HepG2 (cell line): Measurements from ENCODE around the gene MTG1. TPM values are rescaled to one million over a fixed set of nuclear protein-coding genes. Genes with fewer than 3 reads are reported as not detected.
A peak's percentile ranks its signal among the peaks of the same experiment; 100 is the strongest.

Experiments used
- ATF7-NPFF ChIP-seq: sonication (generic); formaldehyde crosslinking; IDR thresholded peaks from 2 replicates; pipeline ENCODE4 v1.8.1; 2023; ENCODE audit warnings: mild to moderate bottlenecking, low read depth, missing genetic modification reagents, moderate library complexity
- EEA1 ChIP-seq: sonication (generic); formaldehyde crosslinking; IDR thresholded peaks from 2 replicates; pipeline ENCODE4 v1.5.1; 2020; ENCODE audit warnings: mild to moderate bottlenecking, missing genetic modification reagents, borderline replicate concordance
- FLYWCH1 ChIP-seq: sonication (generic); formaldehyde crosslinking; IDR thresholded peaks from 2 replicates; pipeline ENCODE4 v1.8.1; 2023; ENCODE audit warnings: mild to moderate bottlenecking, missing genetic modification reagents
- FOSL2 ChIP-seq: sonication (generic); formaldehyde crosslinking; IDR thresholded peaks from 2 replicates; pipeline ENCODE4 v1.4.0; 2020; ENCODE audit warnings: missing genetic modification reagents
- KDM5A ChIP-seq: fragments of 200-600 bp; sonication (generic); IDR thresholded peaks from 2 replicates; pipeline ENCODE4 v1.7.0; 2018; ENCODE audit warnings: antibody characterized with exemption, mild to moderate bottlenecking, low read length, borderline replicate concordance
- KDM6A ChIP-seq: IDR thresholded peaks from 2 replicates; pipeline ENCODE4 v1.6.1; 2016; ENCODE audit warnings: low read depth
- NR2C2 ChIP-seq: sonication (generic); formaldehyde crosslinking; IDR thresholded peaks from 2 replicates; pipeline ENCODE4 v1.4.0; 2020; ENCODE audit warnings: missing genetic modification reagents, mild to moderate bottlenecking, moderate library complexity, borderline replicate concordance
- PTBP1 ChIP-seq: fragments of 200-400 bp; formaldehyde crosslinking; IDR thresholded peaks from 2 replicates; pipeline ENCODE4 v1.6.1; 2018; ENCODE audit warnings: low read length, low read depth; ENCODE audit not compliant: poor library complexity, severe bottlenecking
- THAP11 ChIP-seq: IDR thresholded peaks from 2 replicates; pipeline ENCODE4 v1.6.1; 2016; ENCODE audit warnings: missing biosample characterization, missing genetic modification reagents
- ZNF772 ChIP-seq: sonication (generic); formaldehyde crosslinking; IDR thresholded peaks from 2 replicates; pipeline ENCODE4 v1.5.0; 2020; ENCODE audit warnings: mild to moderate bottlenecking, missing genetic modification reagents
- ZNF83 ChIP-seq: sonication (generic); formaldehyde crosslinking; IDR thresholded peaks from 2 replicates; pipeline ENCODE4 v1.4.0; 2020; ENCODE audit warnings: missing genetic modification reagents, mild to moderate bottlenecking, borderline replicate concordance
- ZSCAN9 ChIP-seq: IDR thresholded peaks from 2 replicates; pipeline ENCODE4 v1.6.1; 2016; ENCODE audit warnings: borderline replicate concordance
- polyA plus RNA-seq, 8 experiments: library from polyadenylated mRNA; depleted of rRNA in 3 of 8; stranded (reverse) in 7 of 8; unstranded in 1 of 8; fragments of >200 nt; fragmentation: Illumina TruSeq in 4 of 8; extraction: Trizol in 4 of 8; gene quantifications; 2 replicates each; pipeline versions ENCODE4 v1.2.1 to v1.2.3, GENCODE V29; 2011 to 2016; ENCODE audit warnings: low read depth in 4 of 8, missing spikeins in 1 of 8, mixed read lengths in 1 of 8; ENCODE audit not compliant: insufficient read depth in 1 of 8
- total RNA-seq, 5 experiments: library from RNA; depleted of rRNA; stranded (reverse); fragments of >200 nt; fragmentation: Illumina TruSeq; extraction: Trizol; gene quantifications; 2 replicates each; pipeline ENCODE4 v1.2.3, GENCODE V29; 2016; ENCODE audit warnings: low read depth in 1 of 5
- TF ChIP-seq, protein P1 (sequence below): sonication (generic); formaldehyde crosslinking; IDR thresholded peaks from 2 replicates; pipeline ENCODE4 v1.9.0; 2022; ENCODE audit warnings: low read depth, missing genetic modification reagents
- TF ChIP-seq, protein P2 (sequence below): sonication (generic); formaldehyde crosslinking; IDR thresholded peaks from 2 replicates; pipeline ENCODE4 v1.8.0; 2022; ENCODE audit warnings: missing genetic modification reagents, mild to moderate bottlenecking, borderline replicate concordance
- TF ChIP-seq, protein P3 (sequence below): sonication (generic); formaldehyde crosslinking; IDR thresholded peaks from 2 replicates; pipeline ENCODE4 v1.5.0; 2020; ENCODE audit warnings: mild to moderate bottlenecking, missing genetic modification reagents, borderline replicate concordance
- TF ChIP-seq, protein P4 (sequence below): IDR thresholded peaks from 2 replicates; pipeline ENCODE4 v1.6.1; 2016; ENCODE audit warnings: missing genetic modification reagents, missing compliant biosample characterization
- TF ChIP-seq, protein P5 (sequence below): sonication (generic); formaldehyde crosslinking; IDR thresholded peaks from 2 replicates; pipeline ENCODE4 v1.4.0; 2020; ENCODE audit warnings: mild to moderate bottlenecking, missing genetic modification reagents
- TF ChIP-seq, protein P6 (sequence below): IDR thresholded peaks from 2 replicates; pipeline ENCODE4 v1.4.0; 2020; ENCODE audit warnings: mild to moderate bottlenecking, missing genetic modification reagents

The MTG1 gene
- total and polyA plus RNA-seq, 2 of the 13 experiments (the other 11 are each of a cell fraction or from before 2014, with no cell fraction given) = 42.0 to 103 TPM

DNA sequence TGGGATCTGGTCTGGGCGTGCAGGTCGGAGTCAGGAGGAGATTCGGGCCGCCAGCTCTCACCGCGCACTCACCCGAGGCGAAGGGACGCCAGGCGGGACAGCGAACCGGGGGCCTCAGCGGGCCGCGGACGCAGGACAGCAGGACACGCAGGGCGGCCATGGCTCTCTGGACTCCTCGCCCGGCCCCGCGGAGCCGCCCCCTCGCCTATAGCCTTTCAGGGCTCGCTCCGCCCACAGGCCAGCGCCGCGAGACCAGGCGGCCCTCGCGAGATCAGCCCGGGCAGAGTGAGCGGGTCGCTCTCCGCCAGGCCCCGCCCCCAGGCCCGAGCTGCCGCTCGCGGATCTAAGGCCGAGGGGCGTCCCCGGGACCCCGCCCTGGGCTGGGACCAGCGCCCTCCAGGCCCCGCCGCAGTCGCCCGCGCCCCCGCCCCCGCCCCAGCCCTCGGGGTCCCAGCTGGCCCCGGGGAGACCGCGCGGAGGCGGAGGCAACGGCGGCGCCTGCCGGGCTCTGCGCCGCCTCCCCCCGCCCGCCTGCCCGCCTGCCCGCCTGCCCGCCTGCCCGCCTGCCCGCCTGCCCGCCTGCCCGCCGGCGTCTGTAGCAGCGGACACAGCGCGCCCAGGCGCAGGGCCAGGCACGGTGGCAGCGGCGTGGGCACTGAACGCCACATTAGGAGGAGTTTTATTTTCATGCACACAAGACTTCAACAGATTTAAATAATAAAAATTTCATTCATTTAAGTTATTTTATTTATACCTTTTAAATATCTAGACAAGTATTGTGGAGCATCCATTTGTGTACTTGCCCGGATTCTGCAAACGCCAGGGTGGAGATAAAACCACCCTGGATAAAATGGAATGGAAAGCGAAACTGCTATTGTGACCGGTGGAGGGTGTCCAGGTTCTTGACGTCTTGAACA lies 20.5 kb upstream of the MTG1 start, which contains the start of gene ECHS1 (continued):
- TF ChIP-seq, protein P1, sequence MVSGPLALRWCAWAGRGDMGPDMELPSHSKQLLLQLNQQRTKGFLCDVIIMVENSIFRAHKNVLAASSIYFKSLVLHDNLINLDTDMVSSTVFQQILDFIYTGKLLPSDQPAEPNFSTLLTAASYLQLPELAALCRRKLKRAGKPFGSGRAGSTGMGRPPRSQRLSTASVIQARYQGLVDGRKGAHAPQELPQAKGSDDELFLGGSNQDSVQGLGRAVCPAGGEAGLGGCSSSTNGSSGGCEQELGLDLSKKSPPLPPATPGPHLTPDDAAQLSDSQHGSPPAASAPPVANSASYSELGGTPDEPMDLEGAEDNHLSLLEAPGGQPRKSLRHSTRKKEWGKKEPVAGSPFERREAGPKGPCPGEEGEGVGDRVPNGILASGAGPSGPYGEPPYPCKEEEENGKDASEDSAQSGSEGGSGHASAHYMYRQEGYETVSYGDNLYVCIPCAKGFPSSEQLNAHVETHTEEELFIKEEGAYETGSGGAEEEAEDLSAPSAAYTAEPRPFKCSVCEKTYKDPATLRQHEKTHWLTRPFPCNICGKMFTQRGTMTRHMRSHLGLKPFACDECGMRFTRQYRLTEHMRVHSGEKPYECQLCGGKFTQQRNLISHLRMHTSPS (CRISPR knock-in tag) = no peak; the same call in 1 of the 2 replicates
- TF ChIP-seq NR2C2 (peak; percentile 46; the same call in 1 of the 2 replicates), ATF7-NPFF (CRISPR knock-in tag) (peak; percentile 59; the same call in 1 of the 2 replicates), KDM6A (no peak), FLYWCH1 (CRISPR knock-in tag) (no peak), THAP11 (CRISPR knock-in tag) (peak; percentile 63; the same call in 1 of the 2 replicates), PTBP1 (no peak), EEA1 (CRISPR knock-in tag) (no peak), ZNF83 (no peak), KDM5A (no peak), FOSL2 (CRISPR knock-in tag) (peak; percentile 42; the same call in 1 of the 2 replicates), ZNF772 (CRISPR knock-in tag) (peak; percentile 25; the same call in 1 of the 2 replicates), ZSCAN9 (CRISPR knock-in tag) (no peak)
- TF ChIP-seq, protein P2, sequence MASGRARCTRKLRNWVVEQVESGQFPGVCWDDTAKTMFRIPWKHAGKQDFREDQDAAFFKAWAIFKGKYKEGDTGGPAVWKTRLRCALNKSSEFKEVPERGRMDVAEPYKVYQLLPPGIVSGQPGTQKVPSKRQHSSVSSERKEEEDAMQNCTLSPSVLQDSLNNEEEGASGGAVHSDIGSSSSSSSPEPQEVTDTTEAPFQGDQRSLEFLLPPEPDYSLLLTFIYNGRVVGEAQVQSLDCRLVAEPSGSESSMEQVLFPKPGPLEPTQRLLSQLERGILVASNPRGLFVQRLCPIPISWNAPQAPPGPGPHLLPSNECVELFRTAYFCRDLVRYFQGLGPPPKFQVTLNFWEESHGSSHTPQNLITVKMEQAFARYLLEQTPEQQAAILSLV (CRISPR knock-in tag) = peak; percentile 79; the same call in 1 of the 2 replicates
- TF ChIP-seq, protein P3, sequence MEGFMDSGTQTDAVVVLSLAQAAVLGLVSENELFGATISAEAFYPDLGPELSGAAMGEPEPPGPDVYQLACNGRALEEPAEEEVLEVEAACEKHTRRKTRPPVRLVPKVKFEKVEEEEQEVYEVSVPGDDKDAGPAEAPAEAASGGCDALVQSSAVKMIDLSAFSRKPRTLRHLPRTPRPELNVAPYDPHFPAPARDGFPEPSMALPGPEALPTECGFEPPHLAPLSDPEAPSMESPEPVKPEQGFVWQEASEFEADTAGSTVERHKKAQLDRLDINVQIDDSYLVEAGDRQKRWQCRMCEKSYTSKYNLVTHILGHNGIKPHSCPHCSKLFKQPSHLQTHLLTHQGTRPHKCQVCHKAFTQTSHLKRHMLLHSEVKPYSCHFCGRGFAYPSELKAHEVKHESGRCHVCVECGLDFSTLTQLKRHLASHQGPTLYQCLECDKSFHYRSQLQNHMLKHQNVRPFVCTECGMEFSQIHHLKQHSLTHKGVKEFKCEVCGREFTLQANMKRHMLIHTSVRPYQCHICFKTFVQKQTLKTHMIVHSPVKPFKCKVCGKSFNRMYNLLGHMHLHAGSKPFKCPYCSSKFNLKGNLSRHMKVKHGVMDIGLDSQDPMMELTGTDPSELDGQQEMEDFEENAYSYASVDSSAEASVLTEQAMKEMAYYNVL = no peak
- TF ChIP-seq, protein P4, sequence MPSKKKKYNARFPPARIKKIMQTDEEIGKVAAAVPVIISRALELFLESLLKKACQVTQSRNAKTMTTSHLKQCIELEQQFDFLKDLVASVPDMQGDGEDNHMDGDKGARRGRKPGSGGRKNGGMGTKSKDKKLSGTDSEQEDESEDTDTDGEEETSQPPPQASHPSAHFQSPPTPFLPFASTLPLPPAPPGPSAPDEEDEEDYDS = peak; percentile 97
- TF ChIP-seq, protein P5, sequence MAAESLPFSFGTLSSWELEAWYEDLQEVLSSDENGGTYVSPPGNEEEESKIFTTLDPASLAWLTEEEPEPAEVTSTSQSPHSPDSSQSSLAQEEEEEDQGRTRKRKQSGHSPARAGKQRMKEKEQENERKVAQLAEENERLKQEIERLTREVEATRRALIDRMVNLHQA (CRISPR knock-in tag) = no peak
- TF ChIP-seq, protein P6, sequence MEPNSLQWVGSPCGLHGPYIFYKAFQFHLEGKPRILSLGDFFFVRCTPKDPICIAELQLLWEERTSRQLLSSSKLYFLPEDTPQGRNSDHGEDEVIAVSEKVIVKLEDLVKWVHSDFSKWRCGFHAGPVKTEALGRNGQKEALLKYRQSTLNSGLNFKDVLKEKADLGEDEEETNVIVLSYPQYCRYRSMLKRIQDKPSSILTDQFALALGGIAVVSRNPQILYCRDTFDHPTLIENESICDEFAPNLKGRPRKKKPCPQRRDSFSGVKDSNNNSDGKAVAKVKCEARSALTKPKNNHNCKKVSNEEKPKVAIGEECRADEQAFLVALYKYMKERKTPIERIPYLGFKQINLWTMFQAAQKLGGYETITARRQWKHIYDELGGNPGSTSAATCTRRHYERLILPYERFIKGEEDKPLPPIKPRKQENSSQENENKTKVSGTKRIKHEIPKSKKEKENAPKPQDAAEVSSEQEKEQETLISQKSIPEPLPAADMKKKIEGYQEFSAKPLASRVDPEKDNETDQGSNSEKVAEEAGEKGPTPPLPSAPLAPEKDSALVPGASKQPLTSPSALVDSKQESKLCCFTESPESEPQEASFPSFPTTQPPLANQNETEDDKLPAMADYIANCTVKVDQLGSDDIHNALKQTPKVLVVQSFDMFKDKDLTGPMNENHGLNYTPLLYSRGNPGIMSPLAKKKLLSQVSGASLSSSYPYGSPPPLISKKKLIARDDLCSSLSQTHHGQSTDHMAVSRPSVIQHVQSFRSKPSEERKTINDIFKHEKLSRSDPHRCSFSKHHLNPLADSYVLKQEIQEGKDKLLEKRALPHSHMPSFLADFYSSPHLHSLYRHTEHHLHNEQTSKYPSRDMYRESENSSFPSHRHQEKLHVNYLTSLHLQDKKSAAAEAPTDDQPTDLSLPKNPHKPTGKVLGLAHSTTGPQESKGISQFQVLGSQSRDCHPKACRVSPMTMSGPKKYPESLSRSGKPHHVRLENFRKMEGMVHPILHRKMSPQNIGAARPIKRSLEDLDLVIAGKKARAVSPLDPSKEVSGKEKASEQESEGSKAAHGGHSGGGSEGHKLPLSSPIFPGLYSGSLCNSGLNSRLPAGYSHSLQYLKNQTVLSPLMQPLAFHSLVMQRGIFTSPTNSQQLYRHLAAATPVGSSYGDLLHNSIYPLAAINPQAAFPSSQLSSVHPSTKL = 0 out of 2 replicates have a peak, but pooled peaks have one; percentile 8
